Trophoblast cell (in vitro differentiated cells and primary cell): ENCODE results near the gene ZP1.
"Not testable (repeated sequence)": the region's sequence is repeated elsewhere in the genome, so short reads cannot be mapped to it uniquely, and the experiment has no call there.

Experiments used
- DNase-seq, 2 donors: peaks; one replicate each; pipeline ENCODE4 v3.0.0-alpha.2; 2016
- H2AFZ ChIP-seq: 2 replicates; pipeline ENCODE4 v1.6.1; 2013; ENCODE audit warnings: low read length, moderate library complexity, mild to moderate bottlenecking; ENCODE audit not compliant: insufficient read depth, poor library complexity
- H2AK5ac ChIP-seq: 2 replicates; pipeline ENCODE4 v1.6.1; 2013; ENCODE audit warnings: mild to moderate bottlenecking, low read length
- H2BK120ac ChIP-seq: 2 replicates; pipeline ENCODE4 v1.6.1; 2013; ENCODE audit warnings: low read length, mild to moderate bottlenecking, moderate library complexity; ENCODE audit not compliant: insufficient read depth, poor library complexity
- H2BK12ac ChIP-seq: 2 replicates; pipeline ENCODE4 v1.6.1; 2013; ENCODE audit warnings: mild to moderate bottlenecking, low read length, moderate library complexity
- H2BK5ac ChIP-seq: 2 replicates; pipeline ENCODE4 v1.6.1; 2013; ENCODE audit warnings: low read length, low read depth, moderate library complexity, mild to moderate bottlenecking; ENCODE audit not compliant: poor library complexity
- H3K14ac ChIP-seq: 2 replicates; pipeline ENCODE4 v1.6.1; 2013; ENCODE audit warnings: mild to moderate bottlenecking, low read length
- H3K18ac ChIP-seq: 2 replicates; pipeline ENCODE4 v1.6.1; 2013; ENCODE audit warnings: mild to moderate bottlenecking, low read length
- H3K23ac ChIP-seq: 2 replicates; pipeline ENCODE4 v1.6.1; 2013; ENCODE audit warnings: low read length
- H3K27ac ChIP-seq: 2 replicates; pipeline ENCODE4 v1.5.1; 2013; ENCODE audit warnings: low read depth, mild to moderate bottlenecking, inconsistent platforms, low read length, moderate library complexity
- H3K27me3 ChIP-seq: 2 replicates; pipeline ENCODE4 v1.6.1; 2013; ENCODE audit warnings: inconsistent platforms, mild to moderate bottlenecking, low read length, moderate library complexity; ENCODE audit not compliant: insufficient read depth
- H3K36me3 ChIP-seq, 2 experiments: 1 replicate in 1 of 2; 2 replicates in 1 of 2; pipeline ENCODE4 v1.6.1; 2013; ENCODE audit warnings: low read length in 2 of 2, mild to moderate bottlenecking in 2 of 2, moderate library complexity in 1 of 2; ENCODE audit not compliant: insufficient read depth in 2 of 2, control insufficient read depth in 1 of 2
- H3K4ac ChIP-seq: 2 replicates; pipeline ENCODE4 v1.6.1; 2013; ENCODE audit warnings: low read depth, mild to moderate bottlenecking, low read length, moderate library complexity
- H3K4me1 ChIP-seq, 2 experiments: 1 replicate in 1 of 2; 2 replicates in 1 of 2; pipeline ENCODE4 v1.6.1; 2013; ENCODE audit warnings: low read length in 2 of 2, mild to moderate bottlenecking in 2 of 2, moderate library complexity in 1 of 2; ENCODE audit not compliant: insufficient read depth in 2 of 2, control insufficient read depth in 1 of 2
- H3K4me2 ChIP-seq: 2 replicates; pipeline ENCODE4 v1.6.1; 2013; ENCODE audit warnings: inconsistent platforms, mild to moderate bottlenecking, low read length, moderate library complexity
- H3K4me3 ChIP-seq: 2 replicates; pipeline ENCODE4 v1.5.1; 2013; ENCODE audit warnings: mild to moderate bottlenecking, low read depth, low read length, inconsistent platforms
- H3K79me1 ChIP-seq: one replicate; pipeline ENCODE4 v1.6.1; 2013; ENCODE audit warnings: low read length
- H3K79me2 ChIP-seq: 2 replicates; pipeline ENCODE4 v1.6.1; 2013; ENCODE audit warnings: low read length, mild to moderate bottlenecking; ENCODE audit not compliant: control insufficient read depth, insufficient read depth, poor library complexity
- H3K9ac ChIP-seq: 2 replicates; pipeline ENCODE4 v1.6.1; 2013; ENCODE audit warnings: mild to moderate bottlenecking, low read length
- H3K9me3 ChIP-seq: 2 replicates; pipeline ENCODE4 v1.6.1; 2013; ENCODE audit warnings: low read depth, mild to moderate bottlenecking, control low read depth, inconsistent platforms, low read length; ENCODE audit not compliant: insufficient read depth
- H4K12ac ChIP-seq: 2 replicates; pipeline ENCODE4 v1.6.1; 2013; ENCODE audit warnings: low read depth, mild to moderate bottlenecking, low read length, moderate library complexity
- H4K8ac ChIP-seq: 2 replicates; pipeline ENCODE4 v1.6.1; 2013; ENCODE audit warnings: low read depth, mild to moderate bottlenecking, low read length, moderate library complexity
- H4K91ac ChIP-seq: one replicate; pipeline ENCODE4 v1.6.1; 2013; ENCODE audit warnings: low read depth, mild to moderate bottlenecking, low read length, moderate library complexity
- WGBS: extraction: QIAGEN DNeasy Blood & Tissue Kit; methylation state at CpG from one replicate; pipeline ENCODE4 v1.1.7; 2013; ENCODE audit warnings: missing lambda C conversion rate; ENCODE audit not compliant: insufficient read length, insufficient coverage; ENCODE audit errors: extremely low coverage; 5-methylcytosine and 5-hydroxymethylcytosine counted together

ZP1 gene

DNA sequence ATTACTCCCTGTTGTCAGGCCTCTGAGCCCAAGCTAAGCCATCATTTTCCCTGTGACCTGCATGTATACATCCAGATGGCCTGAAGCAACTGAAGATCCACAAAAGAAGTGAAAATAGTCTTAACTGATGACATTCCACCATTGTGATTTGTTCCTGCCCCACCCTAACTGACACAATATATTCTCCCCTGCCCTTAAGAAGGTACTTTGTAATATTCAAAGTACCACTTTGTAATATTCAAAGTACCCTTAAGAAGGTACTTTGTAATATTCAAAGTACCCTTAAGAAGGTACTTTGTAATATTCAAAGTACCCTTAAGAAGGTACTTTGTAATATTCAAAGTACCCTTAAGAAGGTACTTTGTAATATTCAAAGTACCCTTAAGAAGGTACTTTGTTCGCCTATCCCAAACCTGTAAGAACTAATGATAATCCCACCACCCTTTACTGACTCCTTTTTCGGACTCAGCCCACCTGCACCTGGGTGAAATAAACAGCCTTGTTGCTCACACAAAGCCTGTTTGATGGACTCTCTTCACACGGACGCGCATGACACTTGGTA lies 43.5 kb upstream of the ZP1 start:
- H4K12ac ChIP-seq, H3K18ac ChIP-seq, H2BK5ac ChIP-seq, H3K27me3 ChIP-seq, H2AFZ ChIP-seq, H3K9ac ChIP-seq, H2BK120ac ChIP-seq, H3K79me2 ChIP-seq, H3K36me3 ChIP-seq, H4K8ac ChIP-seq, H3K4me1 ChIP-seq, H2BK12ac ChIP-seq, H3K79me1 ChIP-seq, DNase-seq, H3K9me3 ChIP-seq, H3K23ac ChIP-seq, H3K14ac ChIP-seq, H2AK5ac ChIP-seq, H3K27ac ChIP-seq, H3K4ac ChIP-seq, H3K4me3 ChIP-seq, H3K4me2 ChIP-seq: not testable (repeated sequence)
- WGBS, result no CpG with 5 or more reads among the region's 5 CpGs
- H4K91ac ChIP-seq, result peak overlapping the region; percentile 10

DNA sequence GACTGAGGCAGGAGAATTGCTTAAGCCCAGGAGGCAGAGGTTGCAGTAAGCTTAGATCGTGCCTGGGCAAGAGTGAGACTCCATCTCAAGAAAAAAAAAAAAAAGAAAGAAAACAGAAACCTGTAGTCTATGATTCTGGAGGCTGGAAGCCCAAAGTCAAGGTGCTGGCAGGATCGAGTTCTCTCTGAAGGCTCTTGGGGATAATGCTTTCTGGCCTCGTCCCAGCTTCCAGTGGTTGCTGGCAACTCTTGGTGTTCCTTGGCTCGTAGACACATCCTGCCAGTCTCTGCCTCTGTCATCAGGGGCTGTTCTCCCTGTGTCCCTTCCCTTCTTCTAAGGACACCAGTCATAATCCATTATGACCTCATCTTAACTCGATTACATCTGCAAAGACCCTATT lies 42.2 kb upstream of the ZP1 start:
- H4K8ac ChIP-seq, result no peak overlapping the region
- H3K9ac ChIP-seq, result no peak overlapping the region
- H3K36me3 ChIP-seq, result no peaks in the 10 kb centered on the region
- H2AK5ac ChIP-seq, result no peak overlapping the region
- H3K4me3 ChIP-seq, result no peak overlapping the region
- H4K12ac ChIP-seq, result no peak overlapping the region
- no peak overlapping the region for H2BK5ac ChIP-seq
- H3K4me2 ChIP-seq, result no peak overlapping the region
- H3K4ac ChIP-seq, result no peak overlapping the region
- H3K18ac ChIP-seq, result no peak overlapping the region
- H3K4me1 ChIP-seq, result no peaks in the 10 kb centered on the region
- no peaks in the 10 kb centered on the region for H3K9me3 ChIP-seq
- WGBS, result no CpG with 5 or more reads among the region's 5 CpGs
- DNase-seq, result no peak
- H2BK120ac ChIP-seq, result no peak overlapping the region
- no peak overlapping the region for H2AFZ ChIP-seq
- H3K27me3 ChIP-seq, result no peaks in the 10 kb centered on the region
- H3K27ac ChIP-seq, result no peak overlapping the region
- H4K91ac ChIP-seq, result no peak overlapping the region
- H3K23ac ChIP-seq, result no peak overlapping the region
- H2BK12ac ChIP-seq, result no peak overlapping the region
- no peaks in the 10 kb centered on the region for H3K79me2 ChIP-seq
- no peak overlapping the region for H3K14ac ChIP-seq
- H3K79me1 ChIP-seq, result peaks cover 2% of the 10 kb centered on the region

DNA sequence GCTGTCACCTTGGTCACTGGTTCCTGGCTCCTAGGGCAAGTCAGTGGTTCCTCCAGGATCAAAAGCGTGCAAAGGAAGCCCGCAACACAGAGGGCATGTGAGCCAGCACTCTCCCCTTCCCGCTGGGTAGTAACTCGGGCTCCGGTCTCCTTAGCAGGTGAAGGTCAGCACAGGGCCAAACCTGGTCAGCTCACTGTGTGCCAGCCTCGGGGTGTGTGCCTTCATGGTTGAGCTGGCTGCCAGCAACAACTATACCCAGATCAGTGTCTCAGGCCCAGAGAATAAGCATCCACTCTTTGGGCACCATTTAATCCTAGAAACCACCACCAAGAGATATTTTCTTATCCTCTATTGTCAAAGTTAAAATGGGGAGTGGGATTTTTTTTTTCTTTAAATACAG lies 41.6 kb upstream of the ZP1 start:
- H3K14ac ChIP-seq, result no peak overlapping the region
- H3K4me1 ChIP-seq, result no peaks in the 10 kb centered on the region
- peak overlapping the region; percentile 58 for H4K91ac ChIP-seq
- H4K12ac ChIP-seq, result no peak overlapping the region
- H3K9me3 ChIP-seq, result no peaks in the 10 kb centered on the region
- H3K79me1 ChIP-seq, result peaks cover 2% of the 10 kb centered on the region
- H3K4me2 ChIP-seq, result no peak overlapping the region
- no peak overlapping the region for H2BK5ac ChIP-seq
- no peak overlapping the region for H2BK120ac ChIP-seq
- H3K27me3 ChIP-seq, result no peaks in the 10 kb centered on the region
- H3K4ac ChIP-seq, result peak overlapping the region; percentile 12
- DNase-seq, result no peak
- no peak overlapping the region for H2AFZ ChIP-seq
- no peak overlapping the region for H3K18ac ChIP-seq
- no peak overlapping the region for H3K27ac ChIP-seq
- no CpG with 5 or more reads among the region's 6 CpGs for WGBS
- no peaks in the 10 kb centered on the region for H3K79me2 ChIP-seq
- no peak overlapping the region for H3K23ac ChIP-seq
- no peak overlapping the region for H4K8ac ChIP-seq
- no peak overlapping the region for H3K9ac ChIP-seq
- no peak overlapping the region for H2AK5ac ChIP-seq
- H3K36me3 ChIP-seq, result no peaks in the 10 kb centered on the region
- no peak overlapping the region for H3K4me3 ChIP-seq
- no peak overlapping the region for H2BK12ac ChIP-seq

DNA sequence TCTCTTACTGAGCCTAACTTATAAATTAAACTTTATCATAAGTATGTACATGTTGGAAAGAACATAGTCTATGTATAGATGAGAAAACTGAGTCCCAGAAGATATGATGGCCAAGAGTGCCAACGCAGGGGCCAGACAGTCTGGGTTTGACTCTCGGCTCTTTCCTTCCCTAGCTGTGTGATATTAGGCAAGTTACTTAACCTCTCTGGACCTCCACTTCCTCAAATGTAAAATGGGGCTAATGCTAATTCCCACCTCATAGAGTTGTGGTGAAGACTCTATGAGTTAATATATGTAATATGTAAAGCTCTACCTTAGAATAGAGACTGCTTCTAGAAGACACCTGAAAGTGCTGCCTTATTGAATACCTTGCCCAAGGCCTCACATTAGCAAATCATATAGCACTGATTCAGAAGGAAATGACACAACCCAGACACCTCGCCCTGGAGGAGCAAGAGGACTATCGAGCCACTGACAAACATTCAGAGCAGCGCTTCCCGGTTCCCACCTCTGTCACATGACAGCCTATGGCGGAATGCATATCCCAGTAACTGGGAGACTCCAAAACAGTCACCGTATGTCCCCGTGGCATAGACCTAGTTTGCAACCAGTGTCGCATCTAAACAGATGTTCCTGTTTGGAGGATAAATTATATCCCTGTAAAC lies 36.7 kb upstream of the ZP1 start:
- Histone ChIP-seq H3K27ac (no peak overlapping the region), H2BK5ac (no peak overlapping the region), H3K79me2 (no peaks in the 10 kb centered on the region), H2BK120ac (no peak overlapping the region), H3K36me3 (no peaks in the 10 kb centered on the region), H2AK5ac (no peak overlapping the region), H2BK12ac (no peak overlapping the region), H3K4me2 (peak overlapping the region; percentile 28), H4K12ac (no peak overlapping the region), H3K14ac (no peak overlapping the region), H3K4me3 (no peak overlapping the region), H2AFZ (no peak overlapping the region), H3K79me1 (peaks cover 2% of the 10 kb centered on the region), H3K27me3 (no peaks in the 10 kb centered on the region), H3K23ac (no peak overlapping the region), H3K4ac (no peak overlapping the region), H4K8ac (no peak overlapping the region), H4K91ac (no peak overlapping the region), H3K9ac (no peak overlapping the region), H3K4me1 (no peaks in the 10 kb centered on the region), H3K9me3 (no peaks in the 10 kb centered on the region), H3K18ac (no peak overlapping the region)
- no CpG with 5 or more reads among the region's 10 CpGs for WGBS
- DNase-seq, result no peak
